Endothelial cell of umbilical vein (primary cell): ENCODE measurements around the gene EAF1.
"Not testable (repeated sequence)": the region's sequence is repeated elsewhere in the genome, so short reads cannot be mapped to it uniquely, and the experiment has no call there.

Experiments used
- CTCF ChIP-seq, 2 donors: IDR thresholded peaks; 1 replicate in 1 of 2; 2 replicates in 1 of 2; pipeline ENCODE4 v1.5.1; 2011; ENCODE audit warnings: low read length in 2 of 2, mild to moderate bottlenecking in 2 of 2, moderate library complexity in 2 of 2, control low read depth in 1 of 2, inconsistent platforms in 1 of 2, low read depth in 1 of 2; ENCODE audit not compliant: insufficient read depth in 1 of 2; ENCODE audit errors: extremely low read depth in 1 of 2
- EZH2 ChIP-seq: IDR thresholded peaks from 2 replicates; pipeline ENCODE4 v1.6.1; 2012; ENCODE audit warnings: borderline replicate concordance, low read depth, mild to moderate bottlenecking, moderate library complexity, low read length, inconsistent platforms; ENCODE audit not compliant: severe bottlenecking
- GATA2 ChIP-seq: IDR thresholded peaks from 2 replicates; pipeline ENCODE4 v1.7.0; 2011; ENCODE audit warnings: low read depth, mild to moderate bottlenecking, moderate library complexity, mixed read lengths, low read length; ENCODE audit not compliant: insufficient read length, insufficient read depth
- JUN ChIP-seq: IDR thresholded peaks from 2 replicates; pipeline ENCODE4 v1.6.1; 2011; ENCODE audit warnings: borderline replicate concordance, low read depth; ENCODE audit not compliant: insufficient read length, insufficient read depth
- MYC ChIP-seq: IDR thresholded peaks from one replicate; pipeline ENCODE4 v1.6.1; 2011; ENCODE audit warnings: mild to moderate bottlenecking, low read depth, low read length
- POLR2A ChIP-seq: IDR thresholded peaks from 2 replicates; pipeline ENCODE4 v1.6.1; 2012; ENCODE audit warnings: low read depth, mild to moderate bottlenecking, control low read depth, low read length
- POLR2AphosphoS5 ChIP-seq: IDR thresholded peaks from 2 replicates; pipeline ENCODE4 v1.6.1; 2012; ENCODE audit warnings: low read depth, mild to moderate bottlenecking, control low read depth, low read length, moderate library complexity; ENCODE audit not compliant: insufficient read depth

DNA sequence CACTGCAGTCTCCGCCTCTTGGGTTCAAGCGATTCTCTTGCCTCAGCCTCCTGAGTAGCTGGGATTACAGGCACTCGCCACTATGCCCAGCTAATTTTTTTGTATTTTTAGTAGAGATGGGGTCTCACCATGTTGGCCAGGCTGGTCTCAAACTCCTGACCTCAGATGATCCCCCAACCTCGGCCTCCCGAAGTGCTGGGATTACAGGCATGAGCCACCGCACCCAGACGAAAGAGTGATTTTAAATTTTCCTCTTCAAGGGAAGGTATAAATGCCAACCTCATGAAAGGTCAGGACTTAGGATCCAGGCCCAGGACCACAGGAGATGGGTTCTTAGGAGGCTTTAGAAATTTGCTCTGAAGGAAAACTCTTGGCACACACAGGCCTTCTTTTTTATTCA lies 16.4 kb upstream of the EAF1 start:
- TF ChIP-seq CTCF (IDR thresholded peaks at IDR 0.05; ENCODE audit: extremely low read depth in 1 of 2, insufficient read depth in 1 of 2, low read depth in 1 of 2, low read length in 2 of 2); POLR2A; EZH2; JUN; POLR2AphosphoS5; MYC; GATA2: not testable (repeated sequence)
